ENCODE results near the gene ADAMTSL1.

Gene ADAMTSL1

GRCh38 chr9:18493451-18493993 lies 19.6 kb downstream of the ADAMTSL1 start:
- peak; percentile 39 for DNase-seq (ENCODE audit: low read depth)
- no peak overlapping the region for H3K4me3 ChIP-seq (ENCODE audit: control insufficient read depth, low read depth, low read length)

DNA sequence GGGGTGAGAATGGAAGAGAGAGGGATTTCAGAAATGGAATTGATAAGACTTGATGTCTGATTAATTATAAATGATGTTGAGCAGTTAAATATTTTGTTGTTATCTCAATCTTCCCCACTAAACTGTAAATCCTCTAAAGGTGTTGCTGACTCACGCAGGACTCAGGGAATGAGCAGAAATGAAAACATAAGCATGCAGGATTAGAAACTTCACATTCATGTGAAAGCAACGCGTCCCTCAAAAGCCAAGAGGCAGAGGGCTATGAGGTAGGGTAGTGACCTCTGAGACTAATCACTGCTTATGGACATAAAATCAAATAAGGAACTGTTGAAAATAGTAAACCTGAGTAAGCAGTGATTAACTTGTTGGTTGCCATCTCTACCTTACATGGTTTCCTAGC lies 21.1 kb downstream of the ADAMTSL1 start:
- TF ChIP-seq, protein P1, sequence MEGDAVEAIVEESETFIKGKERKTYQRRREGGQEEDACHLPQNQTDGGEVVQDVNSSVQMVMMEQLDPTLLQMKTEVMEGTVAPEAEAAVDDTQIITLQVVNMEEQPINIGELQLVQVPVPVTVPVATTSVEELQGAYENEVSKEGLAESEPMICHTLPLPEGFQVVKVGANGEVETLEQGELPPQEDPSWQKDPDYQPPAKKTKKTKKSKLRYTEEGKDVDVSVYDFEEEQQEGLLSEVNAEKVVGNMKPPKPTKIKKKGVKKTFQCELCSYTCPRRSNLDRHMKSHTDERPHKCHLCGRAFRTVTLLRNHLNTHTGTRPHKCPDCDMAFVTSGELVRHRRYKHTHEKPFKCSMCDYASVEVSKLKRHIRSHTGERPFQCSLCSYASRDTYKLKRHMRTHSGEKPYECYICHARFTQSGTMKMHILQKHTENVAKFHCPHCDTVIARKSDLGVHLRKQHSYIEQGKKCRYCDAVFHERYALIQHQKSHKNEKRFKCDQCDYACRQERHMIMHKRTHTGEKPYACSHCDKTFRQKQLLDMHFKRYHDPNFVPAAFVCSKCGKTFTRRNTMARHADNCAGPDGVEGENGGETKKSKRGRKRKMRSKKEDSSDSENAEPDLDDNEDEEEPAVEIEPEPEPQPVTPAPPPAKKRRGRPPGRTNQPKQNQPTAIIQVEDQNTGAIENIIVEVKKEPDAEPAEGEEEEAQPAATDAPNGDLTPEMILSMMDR (IDR thresholded peaks at IDR 0.05; ENCODE audit: control insufficient read depth, insufficient read depth, low read depth, low read length, missing control alignments): no peak
- no peak for DNase-seq (ENCODE audit: low read depth)
- H3K4me3 ChIP-seq (ENCODE audit: control insufficient read depth, low read depth, low read length): no peak overlapping the region

More at GRCh38 chr9:18493451-18493993, 19.6 kb downstream of the ADAMTSL1 start:
- TF ChIP-seq, protein P1 (IDR thresholded peaks at IDR 0.05; ENCODE audit: control insufficient read depth, insufficient read depth, low read depth, low read length, missing control alignments): no peak

- no peak for DNase-seq (ENCODE audit: low read depth)
- H3K4me3 ChIP-seq (ENCODE audit: control insufficient read depth, low read depth, low read length): no peak overlapping the region
- TF ChIP-seq, protein P1 (IDR thresholded peaks at IDR 0.05; ENCODE audit: control insufficient read depth, insufficient read depth, low read depth, low read length, missing control alignments): no peak
These were observed 22.5 kb downstream of the ADAMTSL1 start for GRCh38 chr9:18496256-18497000.

DNA sequence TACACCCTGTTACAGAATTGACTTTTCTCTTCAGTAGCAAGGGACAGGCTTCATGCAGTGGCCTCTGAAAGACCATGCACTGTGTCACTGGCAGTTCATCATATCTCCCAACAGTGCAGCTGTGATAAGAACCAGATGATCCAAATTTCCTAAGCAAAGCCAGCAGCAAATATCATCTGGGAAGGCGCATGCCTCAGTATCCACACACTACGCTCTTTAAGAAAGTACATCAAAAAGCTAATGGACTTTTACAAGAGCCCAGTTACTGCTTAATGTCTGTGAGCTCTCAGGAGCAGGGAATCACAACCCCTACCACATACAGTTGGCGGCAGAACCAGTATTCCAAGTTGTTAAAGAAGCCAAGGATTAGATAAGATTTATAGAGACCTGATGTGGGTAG lies 25.1 kb downstream of the ADAMTSL1 start:
- TF ChIP-seq, protein P1 (IDR thresholded peaks at IDR 0.05; ENCODE audit: control insufficient read depth, insufficient read depth, low read depth, low read length, missing control alignments): no peak
- H3K4me3 ChIP-seq (ENCODE audit: control insufficient read depth, low read depth, low read length): no peak overlapping the region
- DNase-seq (ENCODE audit: low read depth): no peak

DNA sequence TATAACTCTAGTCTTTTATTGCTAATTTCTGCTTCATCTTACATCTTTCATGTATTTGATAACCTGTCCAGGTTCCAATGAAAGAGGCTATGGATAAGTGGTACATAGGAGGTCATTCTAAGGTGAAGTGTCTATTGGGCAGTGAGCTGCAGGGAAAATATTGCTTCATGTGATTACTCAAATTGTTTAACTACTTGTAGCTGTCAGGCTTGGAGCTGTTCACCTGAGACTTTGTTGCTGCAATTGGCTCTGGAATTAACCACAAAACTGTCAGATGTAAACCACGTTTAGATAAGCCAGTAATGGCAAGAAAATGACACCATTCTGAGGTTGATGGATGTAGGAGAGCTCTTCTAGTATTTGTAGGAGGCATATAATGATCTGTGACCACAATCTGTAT lies 26.0 kb downstream of the ADAMTSL1 start:
- H3K4me3 ChIP-seq (ENCODE audit: control insufficient read depth, low read depth, low read length): no peak overlapping the region
- TF ChIP-seq, protein P1 (IDR thresholded peaks at IDR 0.05; ENCODE audit: control insufficient read depth, insufficient read depth, low read depth, low read length, missing control alignments): no peak
- DNase-seq (ENCODE audit: low read depth): no peak

GRCh38 chr9:18500451-18500850 lies 26.5 kb downstream of the ADAMTSL1 start:
- H3K4me3 ChIP-seq (ENCODE audit: control insufficient read depth, low read depth, low read length): no peak overlapping the region
- TF ChIP-seq, protein P1 (IDR thresholded peaks at IDR 0.05; ENCODE audit: control insufficient read depth, insufficient read depth, low read depth, low read length, missing control alignments): no peak
- no peak for DNase-seq (ENCODE audit: low read depth)
